Subcutaneous adipose tissue (tissue), 4 donors: ENCODE data around the gene FGD4. TPM values are rescaled to one million over a fixed set of nuclear protein-coding genes. Genes with fewer than 3 reads are reported as not detected.

ENCODE experiments used
- total RNA-seq, 4 donors: library from RNA; depleted of rRNA; stranded (reverse); fragments of >200 nt; gene quantifications; one replicate each; pipeline ENCODE4 v1.1.0, GENCODE V29; 2016
- TF ChIP-seq, protein P1 (sequence below): fragments of 450-650 bp; IDR thresholded peaks from one replicate; pipeline ENCODE4 v1.5.1; 2016; ENCODE audit warnings: low read depth, mild to moderate bottlenecking, control low read depth, antibody characterized with exemption, moderate library complexity

The FGD4 gene
- total RNA-seq, 4 donors from 2014 or later, result 65.1 to 96.9 (median 85.8) TPM

DNA sequence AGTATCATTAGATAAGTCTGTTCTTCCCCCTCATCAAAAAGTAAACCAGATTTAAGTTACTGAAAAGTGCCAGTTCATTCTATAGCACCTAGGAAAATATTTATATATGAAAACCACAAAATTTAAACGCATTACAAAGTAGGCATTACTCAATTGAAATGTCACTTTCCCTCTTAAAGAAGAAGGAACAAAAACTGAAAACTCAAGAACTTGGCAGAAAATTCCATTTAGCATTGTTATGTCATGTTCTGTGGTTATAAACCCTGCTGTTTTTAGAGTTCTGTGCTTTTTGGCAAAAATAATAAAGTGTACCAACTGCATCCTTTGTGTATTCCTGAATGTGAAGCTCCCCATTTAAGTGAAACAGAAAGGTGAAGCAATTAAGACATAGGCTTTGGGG is 3.6 kb downstream of the FGD4 start:
- TF ChIP-seq, protein P1, sequence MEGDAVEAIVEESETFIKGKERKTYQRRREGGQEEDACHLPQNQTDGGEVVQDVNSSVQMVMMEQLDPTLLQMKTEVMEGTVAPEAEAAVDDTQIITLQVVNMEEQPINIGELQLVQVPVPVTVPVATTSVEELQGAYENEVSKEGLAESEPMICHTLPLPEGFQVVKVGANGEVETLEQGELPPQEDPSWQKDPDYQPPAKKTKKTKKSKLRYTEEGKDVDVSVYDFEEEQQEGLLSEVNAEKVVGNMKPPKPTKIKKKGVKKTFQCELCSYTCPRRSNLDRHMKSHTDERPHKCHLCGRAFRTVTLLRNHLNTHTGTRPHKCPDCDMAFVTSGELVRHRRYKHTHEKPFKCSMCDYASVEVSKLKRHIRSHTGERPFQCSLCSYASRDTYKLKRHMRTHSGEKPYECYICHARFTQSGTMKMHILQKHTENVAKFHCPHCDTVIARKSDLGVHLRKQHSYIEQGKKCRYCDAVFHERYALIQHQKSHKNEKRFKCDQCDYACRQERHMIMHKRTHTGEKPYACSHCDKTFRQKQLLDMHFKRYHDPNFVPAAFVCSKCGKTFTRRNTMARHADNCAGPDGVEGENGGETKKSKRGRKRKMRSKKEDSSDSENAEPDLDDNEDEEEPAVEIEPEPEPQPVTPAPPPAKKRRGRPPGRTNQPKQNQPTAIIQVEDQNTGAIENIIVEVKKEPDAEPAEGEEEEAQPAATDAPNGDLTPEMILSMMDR, result no peak

GRCh38 chr12:32407795-32408194 is 8.4 kb downstream of the FGD4 start:
- TF ChIP-seq, protein P1, result no peak

DNA sequence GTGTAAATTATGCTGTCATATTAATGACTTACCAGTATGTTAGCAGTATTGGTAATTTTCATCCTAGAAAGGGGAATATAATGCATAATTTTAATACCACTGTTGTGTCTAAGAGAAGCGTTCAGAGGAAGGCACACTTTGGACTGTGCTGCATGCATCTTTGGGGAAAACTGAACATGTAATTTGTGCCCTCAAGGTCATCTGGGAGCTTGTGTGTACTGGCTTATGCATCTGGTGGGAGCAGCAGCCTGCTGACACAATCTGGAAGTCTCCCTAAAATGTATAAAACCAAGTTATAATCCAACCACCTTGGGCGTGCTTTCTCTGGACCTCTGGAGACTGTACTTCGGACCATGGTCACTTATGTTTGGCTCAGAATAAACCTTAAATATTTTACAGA is 14.1 kb downstream of the FGD4 start:
- TF ChIP-seq, protein P1, result no peak

GRCh38 chr12:32418221-32418620 is 18.9 kb downstream of the FGD4 start:
- TF ChIP-seq, protein P1, result no peak

- TF ChIP-seq, protein P1, result no peak
Observed at GRCh38 chr12:32418903-32419519, 19.7 kb downstream of the FGD4 start.

- TF ChIP-seq, protein P1, result no peak
Observed at GRCh38 chr12:32419520-32419960, 20.2 kb downstream of the FGD4 start.

GRCh38 chr12:32420356-32420755 is 21.0 kb downstream of the FGD4 start:
- TF ChIP-seq, protein P1, result no peak
